RWPE2 (cell line): ENCODE data around the gene MID1IP1.
A peak's percentile ranks its signal among the peaks of the same experiment; 100 is the strongest.

Source experiments
- ATAC-seq: fragments of 200-7000 bp; cut with Tn5 transposase; 3 replicates; pipeline ENCODE4 v1.9.1; 2021; ENCODE audit warnings: low read depth
- DNase-seq: peaks from one replicate; pipeline ENCODE4 v3.0.0-alpha.2; 2020; ENCODE audit warnings: low spot score
- H3K27ac ChIP-seq: fragments of 450-650 bp; 2 replicates; pipeline ENCODE4 v1.5.1; 2017; ENCODE audit warnings: mild to moderate bottlenecking; ENCODE audit not compliant: poor library complexity, severe bottlenecking
- H3K27me3 ChIP-seq: fragments of 250-450 bp; sonication (Bioruptor Pico); 2 replicates; pipeline ENCODE4 v1.5.1; 2021; ENCODE audit warnings: mild to moderate bottlenecking, moderate library complexity; ENCODE audit not compliant: insufficient read depth, poor library complexity, severe bottlenecking
- H3K36me3 ChIP-seq: fragments of 250-450 bp; sonication (Bioruptor Pico); 2 replicates; pipeline ENCODE4 v1.5.1; 2020; ENCODE audit warnings: low read depth, mild to moderate bottlenecking, moderate library complexity
- H3K4me1 ChIP-seq: fragments of 250-450 bp; sonication (Bioruptor Pico); 2 replicates; pipeline ENCODE4 v1.5.1; 2021; ENCODE audit warnings: mild to moderate bottlenecking, moderate library complexity; ENCODE audit not compliant: insufficient read depth, poor library complexity, severe bottlenecking
- H3K4me3 ChIP-seq: fragments of 250-450 bp; sonication (Bioruptor Pico); 2 replicates; pipeline ENCODE4 v1.5.1; 2021; ENCODE audit warnings: mild to moderate bottlenecking, moderate library complexity; ENCODE audit not compliant: severe bottlenecking
- H3K9me3 ChIP-seq: fragments of 250-450 bp; sonication (Bioruptor Pico); 2 replicates; pipeline ENCODE4 v1.5.1; 2021; ENCODE audit warnings: mild to moderate bottlenecking, moderate library complexity; ENCODE audit not compliant: severe bottlenecking
- CTCF ChIP-seq: fragments of 450-650 bp; IDR thresholded peaks from one replicate; pipeline ENCODE4 v1.5.1; 2017; ENCODE audit warnings: mild to moderate bottlenecking, moderate library complexity; ENCODE audit not compliant: poor library complexity, severe bottlenecking

The MID1IP1 gene

GRCh38 chrX:38768079-38768478 lies 33.2 kb upstream of the MID1IP1 start:
- DNase-seq (no peak), ATAC-seq (no peak)
- Histone ChIP-seq H3K4me1 (no peaks in the 10 kb centered on the region), H3K9me3 (no peaks in the 10 kb centered on the region), H3K4me3 (no peak overlapping the region), H3K36me3 (no peaks in the 10 kb centered on the region), H3K27me3 (no peaks in the 10 kb centered on the region), H3K27ac (no peak overlapping the region)
- TF ChIP-seq CTCF: peak; percentile 35

- H3K27ac ChIP-seq: no peak overlapping the region
- H3K9me3 ChIP-seq: no peaks in the 10 kb centered on the region
- TF ChIP-seq CTCF: no peak
- H3K4me3 ChIP-seq: no peak overlapping the region
- ATAC-seq (no peak), DNase-seq (no peak)
- H3K4me1 ChIP-seq: no peaks in the 10 kb centered on the region
- H3K27me3 ChIP-seq: no peaks in the 10 kb centered on the region
- H3K36me3 ChIP-seq: no peaks in the 10 kb centered on the region
These were observed 31.1 kb upstream of the MID1IP1 start for GRCh38 chrX:38770152-38770551.

- no peaks in the 10 kb centered on the region for H3K4me1 ChIP-seq
- no peaks in the 10 kb centered on the region for H3K9me3 ChIP-seq
- H3K4me3 ChIP-seq: no peak overlapping the region
- no peaks in the 10 kb centered on the region for H3K36me3 ChIP-seq
- H3K27me3 ChIP-seq: no peaks in the 10 kb centered on the region
- ATAC-seq: no peak
- no peak overlapping the region for H3K27ac ChIP-seq
- TF ChIP-seq CTCF: no peak
- no peak for DNase-seq
These were observed 27.0 kb upstream of the MID1IP1 start for GRCh38 chrX:38774249-38774648.

DNA sequence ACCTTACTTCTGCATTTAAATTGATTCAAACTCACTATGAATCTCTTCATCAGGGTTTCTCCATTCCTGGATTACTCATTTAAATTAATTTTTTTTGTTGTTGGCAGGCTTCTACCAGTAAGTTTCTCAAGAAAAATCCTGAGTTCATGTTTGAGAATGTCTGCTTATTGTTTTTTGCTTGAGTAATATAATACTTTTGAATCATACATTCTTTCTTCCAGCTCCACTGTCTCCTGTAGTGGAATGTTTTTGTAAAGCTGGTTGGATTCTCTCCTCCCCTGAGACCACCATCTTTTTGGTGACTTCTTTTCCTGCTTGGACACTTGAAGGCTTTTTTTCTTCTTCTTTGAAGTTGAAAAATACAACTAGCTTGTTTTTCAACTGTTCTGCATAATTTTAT lies 4.3 kb upstream of the MID1IP1 start:
- H3K27ac ChIP-seq: no peak overlapping the region
- H3K4me1 ChIP-seq: peaks cover 9% of the 10 kb centered on the region
- H3K27me3 ChIP-seq: no peaks in the 10 kb centered on the region
- H3K36me3 ChIP-seq: no peaks in the 10 kb centered on the region
- TF ChIP-seq CTCF: no peak
- no peak overlapping the region for H3K4me3 ChIP-seq
- DNase-seq (no peak), ATAC-seq (no peak)
- no peaks in the 10 kb centered on the region for H3K9me3 ChIP-seq

GRCh38 chrX:38798956-38799355 lies 2.3 kb upstream of the MID1IP1 start:
- no peak for TF ChIP-seq CTCF
- peaks cover 9% of the 10 kb centered on the region for H3K4me1 ChIP-seq
- ATAC-seq (no peak), DNase-seq (no peak)
- no peak overlapping the region for H3K4me3 ChIP-seq
- H3K27ac ChIP-seq: no peak overlapping the region
- no peaks in the 10 kb centered on the region for H3K27me3 ChIP-seq
- H3K36me3 ChIP-seq: peaks cover 3% of the 10 kb centered on the region; the same call in 1 of the 2 replicates
- H3K9me3 ChIP-seq: no peaks in the 10 kb centered on the region
